ENCODE data around the gene RGS7.

- no peak for TF ChIP-seq POLR2A (IDR thresholded peaks at IDR 0.05)
- TF ChIP-seq CTCF (IDR thresholded peaks at IDR 0.05), result no peak
Measured at GRCh38 chr1:241020851-241021697, 335.9 kb downstream of the RGS7 start.

All from right lobe of liver (tissue), 4 donors.